Measurements from ENCODE around the gene PAM16. TPM values are rescaled to one million over a fixed set of nuclear protein-coding genes. Genes with fewer than 3 reads are reported as not detected.

PAM16 gene
- total RNA-seq, 4 donors from 2014 or later = 26.5 to 40.5 (median 29.2) TPM

DNA sequence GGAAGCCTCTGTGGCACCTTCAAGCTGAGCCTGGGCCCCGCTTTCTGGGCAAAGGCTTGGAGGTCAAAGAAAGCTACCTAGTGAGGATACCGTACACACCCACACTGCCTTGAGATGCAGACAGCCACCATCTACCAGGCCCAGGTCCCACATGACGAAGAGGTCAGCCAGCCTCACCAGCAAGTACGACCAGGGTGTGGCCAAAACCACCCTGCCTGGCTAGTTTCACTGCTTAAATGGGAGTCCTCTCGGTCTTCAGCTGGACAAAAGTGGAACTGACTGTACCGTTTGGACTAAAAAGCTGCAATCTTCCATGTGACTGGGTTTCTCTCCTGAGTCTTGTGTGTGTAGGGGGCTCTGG, 42.1 kb upstream of the PAM16 start:
- Histone ChIP-seq H3K27me3 (no peaks in the 10 kb centered on the region), H3K27ac (peak overlapping the region; percentile 30 to 67 (median 38)), H3K9me3 (no peaks in the 10 kb centered on the region), H3K4me3 (no peak overlapping the region), H3K36me3 (peaks cover 0 to 5% (median 0%) of the 10 kb centered on the region in 4 donors), H3K4me1 (peaks cover 3 to 14% (median 7%) of the 10 kb centered on the region in 4 donors)
- intact Hi-C loops (cut with DNase I; ENCODE audit: low total_unique reads) = no loop called here
- 63% methylated on average over 6 of the region's 6 CpGs; no CpG with 5 or more reads in 1 of the 2 donors for WGBS, 2 donors (ENCODE audit: low coverage in 1 of 2)
- in situ Hi-C loops (cut with MboI; ENCODE audit: low pct_ligation_motif_present in 1 of 4, low pct_unique_long_range_greater_than_20kb in 1 of 4, low sequenced_read_pairs in 3 of 4) = no loop called here
- DNase-seq = no peak
- no peak for TF ChIP-seq POLR2AphosphoS5 (IDR thresholded peaks at IDR 0.05)
- TF ChIP-seq, protein P1, sequence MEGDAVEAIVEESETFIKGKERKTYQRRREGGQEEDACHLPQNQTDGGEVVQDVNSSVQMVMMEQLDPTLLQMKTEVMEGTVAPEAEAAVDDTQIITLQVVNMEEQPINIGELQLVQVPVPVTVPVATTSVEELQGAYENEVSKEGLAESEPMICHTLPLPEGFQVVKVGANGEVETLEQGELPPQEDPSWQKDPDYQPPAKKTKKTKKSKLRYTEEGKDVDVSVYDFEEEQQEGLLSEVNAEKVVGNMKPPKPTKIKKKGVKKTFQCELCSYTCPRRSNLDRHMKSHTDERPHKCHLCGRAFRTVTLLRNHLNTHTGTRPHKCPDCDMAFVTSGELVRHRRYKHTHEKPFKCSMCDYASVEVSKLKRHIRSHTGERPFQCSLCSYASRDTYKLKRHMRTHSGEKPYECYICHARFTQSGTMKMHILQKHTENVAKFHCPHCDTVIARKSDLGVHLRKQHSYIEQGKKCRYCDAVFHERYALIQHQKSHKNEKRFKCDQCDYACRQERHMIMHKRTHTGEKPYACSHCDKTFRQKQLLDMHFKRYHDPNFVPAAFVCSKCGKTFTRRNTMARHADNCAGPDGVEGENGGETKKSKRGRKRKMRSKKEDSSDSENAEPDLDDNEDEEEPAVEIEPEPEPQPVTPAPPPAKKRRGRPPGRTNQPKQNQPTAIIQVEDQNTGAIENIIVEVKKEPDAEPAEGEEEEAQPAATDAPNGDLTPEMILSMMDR (IDR thresholded peaks at IDR 0.05) = no peak
- no peak for TF ChIP-seq POLR2A (IDR thresholded peaks at IDR 0.05)
- no peak for TF ChIP-seq EP300 (IDR thresholded peaks at IDR 0.05; ENCODE audit: low read depth)

DNA sequence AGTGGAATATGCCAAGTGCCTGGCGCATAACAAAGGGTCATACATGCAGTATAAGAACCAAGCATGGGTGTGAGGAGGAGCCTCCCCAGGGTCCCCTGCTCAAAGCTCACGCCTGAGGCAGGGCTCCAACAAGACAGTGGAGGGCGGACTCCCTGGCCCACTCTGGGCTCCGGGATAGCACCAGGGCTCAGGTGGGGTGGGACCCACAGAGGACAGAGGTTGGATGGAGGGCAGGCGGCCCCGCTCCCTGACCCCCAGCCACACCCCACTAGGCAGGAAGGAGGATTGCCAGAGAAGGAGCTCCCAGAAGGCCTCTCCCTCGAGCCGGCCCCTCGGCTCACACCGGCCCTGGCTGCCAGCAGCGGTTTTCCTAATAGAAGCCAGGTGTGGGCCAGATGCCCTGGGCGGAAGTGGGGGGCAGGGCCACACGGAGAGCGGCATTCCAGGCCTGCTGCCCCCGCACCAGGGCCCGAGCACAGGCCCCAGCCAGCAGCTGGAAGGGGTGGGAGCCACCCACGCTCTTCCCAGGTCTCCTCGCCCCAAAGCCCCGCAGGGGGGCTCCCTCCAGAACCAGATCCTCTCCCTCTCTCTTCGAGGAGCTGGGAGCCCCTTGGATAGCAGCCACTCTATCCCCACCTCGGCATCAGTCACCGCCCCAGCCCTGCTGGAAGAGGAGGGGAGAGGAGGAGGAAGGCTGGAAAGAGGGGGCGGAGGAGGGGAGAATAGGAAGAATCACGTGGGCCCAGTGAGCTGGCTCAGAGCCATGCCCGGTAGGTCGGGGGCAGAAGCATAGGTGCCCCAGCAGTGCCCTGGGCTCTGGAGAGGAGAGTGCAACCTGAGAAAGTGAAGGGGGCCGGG, 41.5 kb upstream of the PAM16 start:
- no peak for DNase-seq
- no peak overlapping the region for H3K4me3 ChIP-seq

DNA sequence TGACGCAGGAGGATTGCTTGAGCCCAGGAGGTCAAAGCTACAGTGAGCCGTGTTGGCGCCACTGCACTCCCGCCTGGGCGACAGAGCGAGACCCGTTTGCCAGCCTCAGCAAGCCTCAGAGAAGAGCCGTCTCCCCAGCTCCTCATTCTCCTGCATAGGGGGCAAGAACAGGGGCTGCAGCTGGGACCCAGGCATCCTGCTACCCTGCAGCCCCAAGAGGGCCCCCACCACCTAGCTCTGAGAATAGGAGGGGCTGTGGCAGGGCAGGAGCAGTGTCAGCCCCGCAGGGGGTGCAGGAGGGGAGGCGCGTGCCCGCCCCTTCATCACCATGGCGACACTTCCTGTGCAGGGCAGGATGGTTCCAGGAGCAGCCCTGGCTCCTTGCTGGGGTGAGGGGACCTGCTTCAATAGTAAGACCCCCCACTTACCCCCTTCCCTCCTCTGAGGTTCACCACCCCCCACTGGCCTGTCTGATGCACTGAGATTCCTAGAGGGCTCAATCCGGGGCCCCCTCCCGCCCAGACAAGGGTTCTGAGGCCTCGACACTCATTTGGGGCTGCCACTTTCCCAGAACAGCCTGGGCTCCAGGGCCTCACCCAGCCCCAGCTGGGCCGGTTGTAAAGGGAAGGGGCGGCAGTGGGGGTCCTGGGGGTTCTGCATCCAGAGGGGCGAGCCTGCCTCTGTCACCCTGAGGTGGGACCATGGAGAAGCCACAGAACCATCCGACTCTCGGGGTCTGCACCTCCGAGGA, 40.7 kb upstream of the PAM16 start:
- no peak for TF ChIP-seq POLR2A (IDR thresholded peaks at IDR 0.05)
- TF ChIP-seq POLR2AphosphoS5 (IDR thresholded peaks at IDR 0.05) = no peak
- in situ Hi-C loops (cut with MboI; ENCODE audit: low pct_ligation_motif_present in 1 of 4, low pct_unique_long_range_greater_than_20kb in 1 of 4, low sequenced_read_pairs in 3 of 4) = no loop called here

More for the DNA sequence above, 41.5 kb upstream of the PAM16 start:
- peaks cover 3 to 14% (median 7%) of the 10 kb centered on the region in 4 donors for H3K4me1 ChIP-seq
- 60 to 69% methylated on average over 3 to 22 of the region's 27 CpGs for WGBS, 2 donors (ENCODE audit: low coverage in 1 of 2)
- intact Hi-C loops (cut with DNase I; ENCODE audit: low total_unique reads) = no loop called here
- in situ Hi-C loops (cut with MboI; ENCODE audit: low pct_ligation_motif_present in 1 of 4, low pct_unique_long_range_greater_than_20kb in 1 of 4, low sequenced_read_pairs in 3 of 4) = no loop called here
- no peaks in the 10 kb centered on the region for H3K27me3 ChIP-seq
- H3K36me3 ChIP-seq = peaks cover 0 to 5% (median 0%) of the 10 kb centered on the region in 4 donors
- TF ChIP-seq EP300 (IDR thresholded peaks at IDR 0.05; ENCODE audit: low read depth) (no peak), POLR2A (IDR thresholded peaks at IDR 0.05) (no peak), POLR2AphosphoS5 (IDR thresholded peaks at IDR 0.05) (no peak)
- TF ChIP-seq, protein P1 (IDR thresholded peaks at IDR 0.05) = no peak
- H3K27ac ChIP-seq = peak overlapping the region; percentile 30 to 67 (median 38)
- H3K9me3 ChIP-seq = no peaks in the 10 kb centered on the region

DNA sequence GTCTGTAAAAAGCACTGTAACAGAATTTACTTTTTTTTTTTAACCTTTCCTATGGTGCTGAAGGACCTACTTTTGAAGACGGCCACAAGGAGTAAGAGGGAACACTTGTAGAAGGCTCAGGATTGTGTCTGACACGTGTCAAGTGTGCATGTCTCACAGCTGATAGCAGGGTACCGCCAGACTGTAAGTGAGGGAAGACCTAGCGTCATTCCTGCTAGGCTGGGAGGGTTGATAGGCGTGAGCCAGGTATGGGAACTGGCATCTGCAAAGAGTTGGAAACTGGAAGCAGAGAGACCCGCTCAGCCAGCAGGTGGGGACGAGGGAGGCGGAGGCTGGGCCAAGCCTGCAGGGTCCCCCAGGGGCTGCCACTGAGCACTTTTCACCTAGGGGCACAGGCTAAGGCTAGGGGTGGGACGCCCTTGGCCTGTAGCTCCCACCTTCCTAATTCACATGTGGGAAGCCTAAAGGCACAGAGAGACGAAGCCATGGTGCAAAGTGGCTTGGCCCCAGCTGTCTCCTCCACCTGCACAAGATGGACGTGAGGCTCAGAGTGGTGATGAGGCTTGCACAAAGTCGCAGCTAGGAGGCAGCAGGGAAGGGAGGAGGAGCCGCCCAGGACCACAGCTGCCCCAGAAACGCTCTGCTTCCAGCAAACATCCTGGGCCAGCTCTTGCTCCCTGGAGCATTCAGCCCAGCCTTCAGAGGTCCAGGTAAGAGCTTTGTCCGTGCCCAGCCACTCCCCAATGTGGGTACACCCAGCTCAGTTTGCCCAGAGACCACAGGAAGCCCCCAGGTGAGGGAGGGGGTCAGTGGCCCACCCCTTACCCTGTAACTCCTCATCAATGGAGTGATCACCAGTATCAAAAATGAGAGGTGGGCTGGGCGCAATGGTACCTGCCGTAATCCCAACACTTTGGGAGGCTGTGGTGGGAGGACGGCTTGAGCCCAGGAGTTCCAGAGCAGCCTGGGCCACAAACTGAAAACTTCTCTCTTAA, 39.4 kb upstream of the PAM16 start:
- intact Hi-C loops (cut with DNase I; ENCODE audit: low total_unique reads) = no loop called here
- Histone ChIP-seq H3K27me3 (no peaks in the 10 kb centered on the region), H3K4me1 (peaks cover 3 to 14% (median 7%) of the 10 kb centered on the region in 4 donors), H3K9me3 (no peaks in the 10 kb centered on the region), H3K4me3 (no peak overlapping the region), H3K27ac (no peak overlapping the region), H3K36me3 (peaks cover 0 to 5% (median 0%) of the 10 kb centered on the region in 4 donors)
- DNase-seq = no peak
- TF ChIP-seq POLR2AphosphoS5 (IDR thresholded peaks at IDR 0.05) = no peak
- no peak for TF ChIP-seq POLR2A (IDR thresholded peaks at IDR 0.05)
- no peak for TF ChIP-seq EP300 (IDR thresholded peaks at IDR 0.05; ENCODE audit: low read depth)
- TF ChIP-seq, protein P1 (IDR thresholded peaks at IDR 0.05) = no peak
- 91% methylated on average over 6 to 17 of the region's 18 CpGs for WGBS, 2 donors (ENCODE audit: low coverage in 1 of 2)
- in situ Hi-C loops (cut with MboI; ENCODE audit: low pct_ligation_motif_present in 1 of 4, low pct_unique_long_range_greater_than_20kb in 1 of 4, low sequenced_read_pairs in 3 of 4) = no loop called here

More for the DNA sequence above, 40.7 kb upstream of the PAM16 start:
- DNase-seq = no peak
- WGBS, 2 donors (ENCODE audit: low coverage in 1 of 2) = 91% methylated on average over 10 of the region's 22 CpGs; no CpG with 5 or more reads in 1 of the 2 donors
- Histone ChIP-seq H3K4me3 (no peak overlapping the region), H3K36me3 (peaks cover 0 to 5% (median 0%) of the 10 kb centered on the region in 4 donors), H3K27ac (peak overlapping the region; percentile 30 to 67 (median 38)), H3K9me3 (no peaks in the 10 kb centered on the region), H3K27me3 (no peaks in the 10 kb centered on the region), H3K4me1 (peaks cover 3 to 14% (median 7%) of the 10 kb centered on the region in 4 donors)
- intact Hi-C loops (cut with DNase I; ENCODE audit: low total_unique reads) = no loop called here
